H9 (cell line): ENCODE data around the gene PRPF6. TPM values are rescaled to one million over a fixed set of nuclear protein-coding genes. Genes with fewer than 3 reads are reported as not detected.

Source experiments
- DNase-seq: peaks from one replicate; pipeline ENCODE4 v3.0.0-alpha.2; 2017
- H2AFZ ChIP-seq: one replicate; pipeline ENCODE4 v1.6.1; 2013; ENCODE audit warnings: mild to moderate bottlenecking, low read length, control low read depth, moderate library complexity
- H2AK5ac ChIP-seq: 2 replicates; pipeline ENCODE4 v1.6.1; 2013; ENCODE audit warnings: low read length, control low read depth, mixed read lengths; ENCODE audit not compliant: insufficient read length
- H2BK120ac ChIP-seq: one replicate; pipeline ENCODE4 v1.6.1; 2013; ENCODE audit warnings: low read depth, mild to moderate bottlenecking, low read length, control low read depth, inconsistent platforms; ENCODE audit not compliant: poor library complexity, severe bottlenecking
- H2BK12ac ChIP-seq: 2 replicates; pipeline ENCODE4 v1.6.1; 2013; ENCODE audit warnings: low read length, control low read depth, mixed read lengths, low read depth; ENCODE audit not compliant: insufficient read length
- H2BK15ac ChIP-seq: 2 replicates; pipeline ENCODE4 v1.6.1; 2013; ENCODE audit warnings: low read depth, low read length, control low read depth
- H2BK20ac ChIP-seq: one replicate; pipeline ENCODE4 v1.6.1; 2013; ENCODE audit warnings: low read depth, mild to moderate bottlenecking, low read length, control low read depth, inconsistent platforms; ENCODE audit not compliant: poor library complexity, severe bottlenecking
- H2BK5ac ChIP-seq: 2 replicates; pipeline ENCODE4 v1.6.1; 2013; ENCODE audit warnings: low read length, control low read depth, mixed read lengths; ENCODE audit not compliant: insufficient read length
- H3K14ac ChIP-seq: 2 replicates; pipeline ENCODE4 v1.6.1; 2013; ENCODE audit warnings: low read length, control low read depth; ENCODE audit not compliant: insufficient read depth
- H3K18ac ChIP-seq: 2 replicates; pipeline ENCODE4 v1.6.1; 2013; ENCODE audit warnings: low read depth, mild to moderate bottlenecking, mixed read lengths, low read length, control low read depth; ENCODE audit not compliant: insufficient read length
- H3K23ac ChIP-seq: 2 replicates; pipeline ENCODE4 v1.6.1; 2013; ENCODE audit warnings: low read length, control low read depth, mixed read lengths, low read depth; ENCODE audit not compliant: insufficient read length
- H3K23me2 ChIP-seq: 2 replicates; pipeline ENCODE4 v1.6.1; 2013; ENCODE audit warnings: low read depth, mild to moderate bottlenecking, mixed read lengths, low read length, control low read depth; ENCODE audit not compliant: insufficient read length, poor library complexity, severe bottlenecking
- H3K27ac ChIP-seq: 2 replicates; pipeline ENCODE4 v1.5.1; 2013; ENCODE audit warnings: low read length, control low read depth, mixed read lengths, low read depth; ENCODE audit not compliant: insufficient read length
- H3K27me3 ChIP-seq: 2 replicates; pipeline ENCODE4 v1.6.1; 2013; ENCODE audit warnings: low read length, control low read depth, inconsistent platforms; ENCODE audit not compliant: insufficient read depth
- H3K4ac ChIP-seq: 2 replicates; pipeline ENCODE4 v1.6.1; 2013; ENCODE audit warnings: low read depth, mild to moderate bottlenecking, control low read depth, inconsistent platforms, low read length, moderate library complexity
- H3K4me1 ChIP-seq: 2 replicates; pipeline ENCODE4 v1.6.1; 2013; ENCODE audit warnings: low read length, control low read depth, inconsistent platforms; ENCODE audit not compliant: insufficient read depth
- H3K4me2 ChIP-seq: 2 replicates; pipeline ENCODE4 v1.6.1; 2013; ENCODE audit warnings: low read length, control low read depth, mixed read lengths; ENCODE audit not compliant: insufficient read length, insufficient read depth
- H3K56ac ChIP-seq: 2 replicates; pipeline ENCODE4 v1.6.1; 2013; ENCODE audit warnings: low read depth, mild to moderate bottlenecking, mixed read lengths, low read length, control low read depth; ENCODE audit not compliant: insufficient read length
- H3K79me1 ChIP-seq: 2 replicates; pipeline ENCODE4 v1.6.1; 2013; ENCODE audit warnings: low read depth, mild to moderate bottlenecking, moderate library complexity, low read length, control low read depth, inconsistent platforms; ENCODE audit not compliant: insufficient read depth, poor library complexity, severe bottlenecking
- H3K79me2 ChIP-seq: 2 replicates; pipeline ENCODE4 v1.6.1; 2013; ENCODE audit warnings: low read length, control low read depth, inconsistent platforms; ENCODE audit not compliant: insufficient read depth
- H3K9ac ChIP-seq: 2 replicates; pipeline ENCODE4 v1.6.1; 2013; ENCODE audit warnings: low read length, control low read depth, mixed read lengths; ENCODE audit not compliant: insufficient read length; ENCODE audit errors: extremely low read depth
- H3K9me3 ChIP-seq: one replicate; pipeline ENCODE4 v1.6.1; 2013; ENCODE audit warnings: low read depth, low read length, inconsistent platforms; ENCODE audit not compliant: control insufficient read depth
- H3T11ph ChIP-seq: one replicate; pipeline ENCODE4 v1.6.1; 2013; ENCODE audit warnings: mild to moderate bottlenecking, low read length, control low read depth, inconsistent platforms
- H4K20me1 ChIP-seq: one replicate; pipeline ENCODE4 v1.6.1; 2013; ENCODE audit not compliant: control insufficient read depth, insufficient read length, insufficient read depth
- H4K5ac ChIP-seq: 2 replicates; pipeline ENCODE4 v1.6.1; 2013; ENCODE audit warnings: low read depth, mild to moderate bottlenecking, mixed read lengths, low read length, control low read depth; ENCODE audit not compliant: insufficient read length
- H4K8ac ChIP-seq: replicated peaks from 2 replicates; pipeline ENCODE4 v1.6.1; 2013; ENCODE audit warnings: low read length, control low read depth, mixed read lengths, low read depth; ENCODE audit not compliant: insufficient read length
- H4K91ac ChIP-seq: 2 replicates; pipeline ENCODE4 v1.6.1; 2013; ENCODE audit warnings: low read depth, mild to moderate bottlenecking, moderate library complexity, mixed read lengths, low read length, control low read depth; ENCODE audit not compliant: insufficient read length
- H3K27ac Mint-ChIP-seq, 3 experiments: 2 replicates in 2 of 3; 3 replicates in 1 of 3; pipeline ENCODE4 v1.8.0; 2020 to 2021; ENCODE audit warnings: mixed read lengths in 3 of 3, mild to moderate bottlenecking in 1 of 3, moderate library complexity in 1 of 3
- H3K27me3 Mint-ChIP-seq: 2 replicates; pipeline ENCODE4 v1.8.0; 2021; ENCODE audit warnings: low read depth, mild to moderate bottlenecking, moderate library complexity, mixed read lengths
- H3K36me3 Mint-ChIP-seq, 3 experiments: 2 replicates in 2 of 3; 3 replicates in 1 of 3; pipeline ENCODE4 v1.8.0; 2020 to 2021; ENCODE audit warnings: low read depth in 3 of 3, mixed read lengths in 3 of 3; ENCODE audit not compliant: insufficient read depth in 1 of 3
- H3K4me1 Mint-ChIP-seq, 2 experiments: 2 replicates each; pipeline ENCODE4 v1.8.0; 2020; ENCODE audit warnings: mixed read lengths in 2 of 2
- H3K4me3 Mint-ChIP-seq, 2 experiments: 2 replicates in 1 of 2; 3 replicates in 1 of 2; pipeline ENCODE4 v1.8.0; 2020 to 2021; ENCODE audit warnings: mild to moderate bottlenecking in 2 of 2, mixed read lengths in 2 of 2, moderate library complexity in 1 of 2
- H3K9me3 Mint-ChIP-seq, 2 experiments: 2 replicates in 1 of 2; 3 replicates in 1 of 2; pipeline ENCODE4 v1.8.0; 2020; ENCODE audit warnings: mild to moderate bottlenecking in 2 of 2, mixed read lengths in 2 of 2, moderate library complexity in 1 of 2
- WGBS: extraction: QIAGEN DNeasy Blood & Tissue Kit; methylation state at CpG from one replicate; pipeline ENCODE4 v1.1.7; 2013; ENCODE audit warnings: missing lambda C conversion rate, low lambda C conversion rate, mixed read lengths; ENCODE audit not compliant: insufficient read length; ENCODE audit errors: extremely low coverage; 5-methylcytosine and 5-hydroxymethylcytosine counted together
- total RNA-seq: library from RNA; stranded (reverse); gene quantifications from 2 replicates; pipeline ENCODE4 v1.2.1, GENCODE V29; 2021
- TF ChIP-seq, protein P1 (sequence below): fragments of 200-600 bp; sonication (generic); conservative IDR thresholded peaks from 3 replicates; pipeline ENCODE4 v1.8.0; 2021; ENCODE audit warnings: antibody characterized with exemption, mild to moderate bottlenecking

PRPF6 gene
- total RNA-seq, 1 experiment from 2014 or later, result 87.9 TPM

GRCh38 chr20:64067005-64067632, 86.2 kb downstream of the PRPF6 start:
- Histone ChIP-seq H3K56ac (no peak overlapping the region), H4K91ac (no peak overlapping the region), H2BK120ac (no peak overlapping the region), H3T11ph (no peak overlapping the region), H3K4ac (no peak overlapping the region), H3K9ac (no peak overlapping the region), H4K5ac (no peak overlapping the region), H2BK12ac (no peak overlapping the region), H3K23ac (no peak overlapping the region), H2BK15ac (no peak overlapping the region), H3K23me2 (peaks cover 6% of the 10 kb centered on the region), H3K4me2 (no peak overlapping the region), H2BK20ac (no peak overlapping the region), H3K4me1 (peaks cover 1% of the 10 kb centered on the region; the same call in 1 of the 2 replicates), H2BK5ac (no peak overlapping the region), H3K27me3 (no peaks in the 10 kb centered on the region), H3K79me2 (no peaks in the 10 kb centered on the region), H2AFZ (no peak overlapping the region), H3K79me1 (no peaks in the 10 kb centered on the region), H4K20me1 (no peaks in the 10 kb centered on the region), H2AK5ac (no peak overlapping the region), H3K14ac (no peak overlapping the region), H4K8ac (no peak overlapping the region), H3K18ac (no peak overlapping the region), H3K27ac (no peak overlapping the region), H3K9me3 (no peaks in the 10 kb centered on the region)
- Mint-ChIP-seq H3K9me3 (no peaks in the 10 kb centered on the region), H3K36me3 (peaks cover 0 to 3% (median 0%) of the 10 kb centered on the region in 3 experiments; a peak in 2 of 7 replicates), H3K27me3 (peaks cover 1% of the 10 kb centered on the region), H3K4me3 (peak overlapping the region in 1 of 2 experiments; percentile 30; a peak in 1 of 5 replicates), H3K4me1 (peaks cover 26 to 39% of the 10 kb centered on the region in 2 experiments), H3K27ac (peak overlapping the region; percentile 56 to 87 (median 76); a peak in 5 of 7 replicates)
- DNase-seq, result no peak
- TF ChIP-seq, protein P1, sequence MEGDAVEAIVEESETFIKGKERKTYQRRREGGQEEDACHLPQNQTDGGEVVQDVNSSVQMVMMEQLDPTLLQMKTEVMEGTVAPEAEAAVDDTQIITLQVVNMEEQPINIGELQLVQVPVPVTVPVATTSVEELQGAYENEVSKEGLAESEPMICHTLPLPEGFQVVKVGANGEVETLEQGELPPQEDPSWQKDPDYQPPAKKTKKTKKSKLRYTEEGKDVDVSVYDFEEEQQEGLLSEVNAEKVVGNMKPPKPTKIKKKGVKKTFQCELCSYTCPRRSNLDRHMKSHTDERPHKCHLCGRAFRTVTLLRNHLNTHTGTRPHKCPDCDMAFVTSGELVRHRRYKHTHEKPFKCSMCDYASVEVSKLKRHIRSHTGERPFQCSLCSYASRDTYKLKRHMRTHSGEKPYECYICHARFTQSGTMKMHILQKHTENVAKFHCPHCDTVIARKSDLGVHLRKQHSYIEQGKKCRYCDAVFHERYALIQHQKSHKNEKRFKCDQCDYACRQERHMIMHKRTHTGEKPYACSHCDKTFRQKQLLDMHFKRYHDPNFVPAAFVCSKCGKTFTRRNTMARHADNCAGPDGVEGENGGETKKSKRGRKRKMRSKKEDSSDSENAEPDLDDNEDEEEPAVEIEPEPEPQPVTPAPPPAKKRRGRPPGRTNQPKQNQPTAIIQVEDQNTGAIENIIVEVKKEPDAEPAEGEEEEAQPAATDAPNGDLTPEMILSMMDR, result no peak
- WGBS, result no CpG with 5 or more reads among the region's 6 CpGs
